RWPE1 (cell line): ENCODE measurements around the gene MTSS2.

Experiments
- CTCF ChIA-PET: fragments of 350-600 bp; sonication (Branson Sonifier 250); formaldehyde crosslinking; extraction: SDS; loops from one replicate; lab custom pipeline; 2021; lab: Yijun Ruan, JAX
- POLR2A ChIA-PET: fragments of 400-600 bp; formaldehyde crosslinking; extraction: SDS; loops from one replicate; lab custom pipeline; 2020; ENCODE audit warnings: antibody characterized with exemption; ENCODE audit not compliant: low non-redundant PET; lab: Yijun Ruan, JAX
- DNase-seq: peaks from one replicate; pipeline ENCODE4 v3.0.0; 2012; ENCODE audit warnings: low spot score
- H3K27ac ChIP-seq: fragments of 450-650 bp; 2 replicates; pipeline ENCODE4 v1.5.1; 2017
- CTCF ChIP-seq: fragments of 450-650 bp; conservative IDR thresholded peaks from 2 replicates; pipeline ENCODE4 v1.5.1; 2017; ENCODE audit warnings: low read depth, mild to moderate bottlenecking

The MTSS2 gene

DNA sequence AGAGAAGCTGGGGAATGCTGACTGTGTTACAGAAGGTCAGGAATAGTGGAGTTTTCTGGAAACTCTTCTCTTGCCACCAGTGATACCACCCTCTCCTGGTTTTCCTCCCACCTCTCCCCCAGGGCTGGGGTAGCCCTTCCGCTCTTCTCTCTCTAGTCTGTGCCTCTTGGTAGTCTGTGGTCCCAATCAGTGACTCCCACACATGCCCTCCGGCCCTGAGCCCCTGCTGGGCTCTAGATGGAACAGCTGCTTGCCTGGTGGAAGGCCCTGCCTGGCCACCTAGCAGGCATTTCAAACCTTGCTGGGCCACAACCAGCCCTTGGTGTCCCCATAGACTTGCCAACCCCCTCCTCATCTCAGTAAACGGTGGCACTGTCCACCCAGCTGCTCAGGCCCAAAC, 15.2 kb upstream of the MTSS2 start:
- peak overlapping the region; percentile 100 for H3K27ac ChIP-seq
- ChIA-PET CTCF (no interaction called here), POLR2A (no interaction called here)
- TF ChIP-seq CTCF, result no peak
- DNase-seq, result no peak

DNA sequence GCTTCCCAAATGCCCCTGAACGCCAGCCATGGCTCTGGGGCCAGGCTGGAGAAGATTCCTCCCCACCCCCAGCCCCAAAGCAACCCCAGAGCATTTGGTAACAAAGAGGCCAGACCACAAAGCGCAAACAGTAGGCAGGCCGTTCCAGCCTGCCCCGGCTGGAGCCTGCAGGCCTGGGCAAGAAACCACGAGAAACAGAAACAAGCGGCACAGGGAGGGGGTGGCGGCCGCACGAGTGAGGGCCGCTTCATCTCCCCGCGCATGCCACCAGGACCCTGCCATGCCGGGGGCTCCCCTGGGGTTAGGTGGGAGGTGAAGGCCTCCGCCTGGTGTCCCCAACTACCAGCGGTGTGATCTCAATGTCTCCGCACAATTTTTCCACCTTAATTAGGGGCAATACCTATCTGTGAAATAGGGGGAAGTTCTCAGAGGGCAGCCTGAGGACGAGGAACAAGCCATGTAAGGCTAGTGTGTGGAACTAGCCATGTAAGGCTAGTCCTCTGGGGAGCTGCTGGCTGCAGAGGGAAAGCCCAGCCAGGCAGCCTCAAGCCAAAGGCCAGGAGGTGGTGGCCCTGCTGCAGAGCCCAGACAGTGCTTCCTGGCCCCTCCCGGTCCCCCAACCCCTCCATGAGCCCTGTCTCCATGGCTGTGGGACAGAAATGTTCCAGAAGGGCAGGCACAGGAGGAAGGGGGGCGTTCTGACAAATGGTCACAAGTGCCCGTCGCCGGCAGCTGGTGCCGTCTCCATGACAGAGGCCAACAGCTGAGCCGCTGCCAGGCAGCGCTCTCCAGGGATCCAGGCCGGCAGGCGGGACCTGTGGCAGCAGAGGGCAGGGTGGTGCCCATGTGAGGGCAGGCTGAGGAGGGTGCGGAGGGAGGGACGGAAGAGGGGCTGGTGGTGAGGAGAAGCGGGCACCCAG, 14.5 kb upstream of the MTSS2 start:
- DNase-seq, result peak; percentile 89
- H3K27ac ChIP-seq, result peak overlapping the region; percentile 100
- CTCF ChIA-PET, result no interaction called here
- TF ChIP-seq CTCF, result no peak
- POLR2A ChIA-PET, result no interaction called here

GRCh38 chr16:70699696-70700095, 13.8 kb upstream of the MTSS2 start:
- ChIA-PET CTCF (no interaction called here), POLR2A (no interaction called here)
- H3K27ac ChIP-seq, result peak overlapping the region; percentile 100
- no peak for DNase-seq
- TF ChIP-seq CTCF, result no peak

- peak overlapping the region; percentile 100 for H3K27ac ChIP-seq
- DNase-seq, result no peak
- ChIA-PET POLR2A (no interaction called here), CTCF (no interaction called here)
- no peak for TF ChIP-seq CTCF
Measured at GRCh38 chr16:70698901-70699300, 13.0 kb upstream of the MTSS2 start.

- no peak for DNase-seq
- H3K27ac ChIP-seq, result peak overlapping the region; percentile 100
- no peak for TF ChIP-seq CTCF
- ChIA-PET CTCF (no interaction called here), POLR2A (no interaction called here)
Measured at GRCh38 chr16:70697594-70698170, 11.8 kb upstream of the MTSS2 start.

DNA sequence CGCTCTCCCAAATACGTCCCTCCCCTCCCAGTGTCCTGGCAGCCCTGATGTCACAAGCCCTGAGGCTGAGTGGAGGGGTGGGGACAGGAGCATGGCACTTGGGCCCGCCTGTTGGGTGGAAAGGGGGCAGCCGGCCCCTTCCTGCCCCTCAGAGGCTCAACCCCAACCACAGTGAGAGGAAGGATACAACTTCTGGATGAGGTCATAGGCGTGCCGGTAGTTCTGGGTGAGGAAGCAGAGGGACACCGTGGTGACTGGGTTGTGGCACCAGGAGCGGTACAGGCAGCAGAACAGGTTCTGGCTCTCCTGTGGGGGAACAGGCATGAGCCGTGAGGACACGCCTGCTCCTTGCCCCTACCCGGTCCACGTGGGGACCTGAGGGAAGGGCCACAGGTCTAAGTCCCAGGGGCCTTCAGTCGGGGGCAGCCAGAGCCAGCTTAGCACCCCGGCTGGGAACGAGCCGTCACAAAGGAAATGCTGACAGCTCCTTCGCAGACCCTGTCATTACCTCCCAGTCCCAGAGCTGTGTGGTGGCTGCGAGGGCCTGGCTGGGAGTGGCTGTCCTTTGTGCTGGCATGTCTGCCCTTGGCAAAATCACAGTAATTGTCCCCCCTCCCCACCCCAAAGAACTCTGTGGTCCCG, 11.2 kb upstream of the MTSS2 start:
- no peak for DNase-seq
- POLR2A ChIA-PET, result no interaction called here
- TF ChIP-seq CTCF, result no peak
- CTCF ChIA-PET, result no interaction called here
- peak overlapping the region; percentile 100 for H3K27ac ChIP-seq
